GM21619 (cell line): Measurements from ENCODE around the gene BCR.

ENCODE experiments used
- ATAC-seq: cut with Tn5 transposase; IDR thresholded peaks from one replicate; pipeline ENCODE4 v1.9.1; 2021; ENCODE audit not compliant: unreplicated experiment

Gene BCR

GRCh38 chr22:23272834-23273233 lies 92.5 kb downstream of the BCR start:
- no peak for ATAC-seq

GRCh38 chr22:23273445-23274145 lies 93.3 kb downstream of the BCR start:
- no peak for ATAC-seq

GRCh38 chr22:23274146-23274526 lies 93.8 kb downstream of the BCR start:
- ATAC-seq, result no peak

- ATAC-seq, result no peak
Measured at GRCh38 chr22:23274891-23275694, 94.8 kb downstream of the BCR start.

GRCh38 chr22:23275751-23276150 lies 95.4 kb downstream of the BCR start:
- ATAC-seq, result no peak

GRCh38 chr22:23276656-23277582 lies 96.6 kb downstream of the BCR start:
- no peak for ATAC-seq

- no peak for ATAC-seq
Measured at GRCh38 chr22:23277583-23278295, 97.4 kb downstream of the BCR start.

- ATAC-seq, result no peak
Measured at GRCh38 chr22:23278883-23279675, 98.8 kb downstream of the BCR start.

GRCh38 chr22:23279781-23280180 lies 99.5 kb downstream of the BCR start:
- ATAC-seq, result no peak

GRCh38 chr22:23280356-23281052 lies 100.2 kb downstream of the BCR start:
- ATAC-seq, result no peak

GRCh38 chr22:23281053-23281405 lies 100.7 kb downstream of the BCR start:
- ATAC-seq, result no peak

- ATAC-seq, result no peak
Measured at GRCh38 chr22:23281406-23282088, 101.2 kb downstream of the BCR start.

- ATAC-seq, result no peak
Measured at GRCh38 chr22:23282089-23282501, 101.8 kb downstream of the BCR start.

GRCh38 chr22:23282516-23282915 lies 102.2 kb downstream of the BCR start:
- no peak for ATAC-seq

- no peak for ATAC-seq
Measured at GRCh38 chr22:23282986-23283385, 102.7 kb downstream of the BCR start.

GRCh38 chr22:23283591-23284503 lies 103.5 kb downstream of the BCR start:
- ATAC-seq, result no peak

- no peak for ATAC-seq
Measured at GRCh38 chr22:23284504-23285033, 104.3 kb downstream of the BCR start.

- no peak for ATAC-seq
Measured at GRCh38 chr22:23285236-23285635, 104.9 kb downstream of the BCR start.
